ENCODE measurements around the gene EVI2B. TPM values are rescaled to one million over a fixed set of nuclear protein-coding genes. Genes with fewer than 3 reads are reported as not detected.

Gene EVI2B
- total RNA-seq, 1 experiment from 2014 or later: 0.37 TPM

DNA sequence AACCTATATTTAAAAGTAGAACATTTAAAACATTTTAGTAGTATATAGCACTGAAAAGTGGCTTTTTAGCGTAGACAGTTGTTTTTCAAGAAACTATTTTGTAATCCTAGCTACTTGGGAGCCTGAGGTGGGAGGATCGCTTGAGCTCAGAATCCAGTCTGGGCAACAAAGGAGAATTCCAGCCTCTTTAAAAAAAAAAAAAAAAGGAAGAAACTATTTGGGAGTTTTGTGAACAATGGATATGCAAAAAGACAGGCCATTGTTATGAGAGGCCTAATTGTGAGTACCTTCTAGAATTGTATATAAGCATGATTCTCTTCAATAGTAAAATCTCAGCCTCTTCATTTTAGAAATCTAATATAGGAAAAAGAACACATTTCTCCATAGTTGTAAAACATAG, 34.5 kb downstream of the EVI2B start (continued):
- TF ChIP-seq, protein P1, sequence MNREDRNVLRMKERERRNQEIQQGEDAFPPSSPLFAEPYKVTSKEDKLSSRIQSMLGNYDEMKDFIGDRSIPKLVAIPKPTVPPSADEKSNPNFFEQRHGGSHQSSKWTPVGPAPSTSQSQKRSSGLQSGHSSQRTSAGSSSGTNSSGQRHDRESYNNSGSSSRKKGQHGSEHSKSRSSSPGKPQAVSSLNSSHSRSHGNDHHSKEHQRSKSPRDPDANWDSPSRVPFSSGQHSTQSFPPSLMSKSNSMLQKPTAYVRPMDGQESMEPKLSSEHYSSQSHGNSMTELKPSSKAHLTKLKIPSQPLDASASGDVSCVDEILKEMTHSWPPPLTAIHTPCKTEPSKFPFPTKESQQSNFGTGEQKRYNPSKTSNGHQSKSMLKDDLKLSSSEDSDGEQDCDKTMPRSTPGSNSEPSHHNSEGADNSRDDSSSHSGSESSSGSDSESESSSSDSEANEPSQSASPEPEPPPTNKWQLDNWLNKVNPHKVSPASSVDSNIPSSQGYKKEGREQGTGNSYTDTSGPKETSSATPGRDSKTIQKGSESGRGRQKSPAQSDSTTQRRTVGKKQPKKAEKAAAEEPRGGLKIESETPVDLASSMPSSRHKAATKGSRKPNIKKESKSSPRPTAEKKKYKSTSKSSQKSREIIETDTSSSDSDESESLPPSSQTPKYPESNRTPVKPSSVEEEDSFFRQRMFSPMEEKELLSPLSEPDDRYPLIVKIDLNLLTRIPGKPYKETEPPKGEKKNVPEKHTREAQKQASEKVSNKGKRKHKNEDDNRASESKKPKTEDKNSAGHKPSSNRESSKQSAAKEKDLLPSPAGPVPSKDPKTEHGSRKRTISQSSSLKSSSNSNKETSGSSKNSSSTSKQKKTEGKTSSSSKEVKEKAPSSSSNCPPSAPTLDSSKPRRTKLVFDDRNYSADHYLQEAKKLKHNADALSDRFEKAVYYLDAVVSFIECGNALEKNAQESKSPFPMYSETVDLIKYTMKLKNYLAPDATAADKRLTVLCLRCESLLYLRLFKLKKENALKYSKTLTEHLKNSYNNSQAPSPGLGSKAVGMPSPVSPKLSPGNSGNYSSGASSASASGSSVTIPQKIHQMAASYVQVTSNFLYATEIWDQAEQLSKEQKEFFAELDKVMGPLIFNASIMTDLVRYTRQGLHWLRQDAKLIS (CRISPR knock-in tag; IDR thresholded peaks at IDR 0.05; ENCODE audit: borderline replicate concordance): no peak
- no peak for TF ChIP-seq NR1H2 (CRISPR knock-in tag; IDR thresholded peaks at IDR 0.05)

DNA sequence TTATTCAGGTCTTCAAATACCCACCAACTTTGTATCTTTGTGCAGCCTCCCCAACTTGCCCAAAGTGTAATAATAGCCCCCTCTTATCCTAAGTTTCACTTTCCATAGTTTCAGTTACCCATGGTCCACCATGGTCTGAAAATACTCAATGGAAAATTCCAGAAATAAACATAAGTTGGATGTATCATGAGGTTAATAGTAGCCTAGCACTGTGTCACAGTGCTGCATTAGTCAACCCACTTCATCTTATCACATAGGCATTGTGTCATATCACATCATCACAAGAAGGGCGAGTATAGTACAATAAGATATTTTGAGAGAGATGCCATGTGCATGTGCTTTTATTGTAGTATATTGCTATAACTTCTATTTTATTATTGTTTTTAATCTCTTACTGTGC, 38.7 kb downstream of the EVI2B start:
- H3K27ac Mint-ChIP-seq: no peak overlapping the region
- POLR2A ChIA-PET: no interaction called here
- H3K27me3 Mint-ChIP-seq (ENCODE audit: low read depth): no peaks in the 10 kb centered on the region
- ATAC-seq (no peak), DNase-seq (ENCODE audit: low spot score) (no peak)
- CTCF ChIA-PET: no interaction called here
- no peak for TF ChIP-seq SMAD3 (CRISPR knock-in tag; IDR thresholded peaks at IDR 0.05; ENCODE audit: borderline replicate concordance)
- TF ChIP-seq, protein P2, sequence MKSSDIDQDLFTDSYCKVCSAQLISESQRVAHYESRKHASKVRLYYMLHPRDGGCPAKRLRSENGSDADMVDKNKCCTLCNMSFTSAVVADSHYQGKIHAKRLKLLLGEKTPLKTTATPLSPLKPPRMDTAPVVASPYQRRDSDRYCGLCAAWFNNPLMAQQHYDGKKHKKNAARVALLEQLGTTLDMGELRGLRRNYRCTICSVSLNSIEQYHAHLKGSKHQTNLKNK (CRISPR knock-in tag; IDR thresholded peaks at IDR 0.05): no peak
- TF ChIP-seq, protein P3, sequence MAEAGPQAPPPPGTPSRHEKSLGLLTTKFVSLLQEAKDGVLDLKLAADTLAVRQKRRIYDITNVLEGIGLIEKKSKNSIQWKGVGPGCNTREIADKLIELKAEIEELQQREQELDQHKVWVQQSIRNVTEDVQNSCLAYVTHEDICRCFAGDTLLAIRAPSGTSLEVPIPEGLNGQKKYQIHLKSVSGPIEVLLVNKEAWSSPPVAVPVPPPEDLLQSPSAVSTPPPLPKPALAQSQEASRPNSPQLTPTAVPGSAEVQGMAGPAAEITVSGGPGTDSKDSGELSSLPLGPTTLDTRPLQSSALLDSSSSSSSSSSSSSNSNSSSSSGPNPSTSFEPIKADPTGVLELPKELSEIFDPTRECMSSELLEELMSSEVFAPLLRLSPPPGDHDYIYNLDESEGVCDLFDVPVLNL (CRISPR knock-in tag; IDR thresholded peaks at IDR 0.05; ENCODE audit: borderline replicate concordance, low read depth): no peak
- TF ChIP-seq IRF2 (CRISPR knock-in tag; IDR thresholded peaks at IDR 0.05; ENCODE audit: borderline replicate concordance, low read depth): no peak
- peaks cover 3% of the 10 kb centered on the region; the same call in 1 of the 2 replicates for H3K36me3 Mint-ChIP-seq
- H3K9me3 Mint-ChIP-seq: no peaks in the 10 kb centered on the region
- peaks cover 8% of the 10 kb centered on the region for H3K4me1 Mint-ChIP-seq
- no peak overlapping the region for H3K4me3 Mint-ChIP-seq

DNA sequence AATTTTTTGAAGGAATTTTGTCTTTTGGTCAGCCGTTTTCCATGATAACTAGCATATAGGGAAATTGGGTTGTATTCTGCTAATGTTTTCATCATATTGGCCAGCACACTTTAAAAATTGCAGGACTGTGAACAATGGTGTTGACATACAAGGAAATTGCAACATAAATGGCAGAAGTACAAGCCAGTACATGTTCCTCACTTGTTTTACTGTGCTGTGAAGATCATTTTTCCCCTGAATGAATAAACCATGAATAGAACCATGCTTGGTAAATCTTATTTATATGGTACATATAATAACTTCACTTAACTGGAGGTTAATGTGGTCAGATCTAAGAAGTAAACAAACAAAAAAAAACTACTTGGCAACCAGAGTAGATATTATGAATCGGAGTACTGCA, 39.6 kb downstream of the EVI2B start:
- Mint-ChIP-seq H3K27ac (peak overlapping the region; percentile 22), H3K4me3 (no peak overlapping the region)

DNA sequence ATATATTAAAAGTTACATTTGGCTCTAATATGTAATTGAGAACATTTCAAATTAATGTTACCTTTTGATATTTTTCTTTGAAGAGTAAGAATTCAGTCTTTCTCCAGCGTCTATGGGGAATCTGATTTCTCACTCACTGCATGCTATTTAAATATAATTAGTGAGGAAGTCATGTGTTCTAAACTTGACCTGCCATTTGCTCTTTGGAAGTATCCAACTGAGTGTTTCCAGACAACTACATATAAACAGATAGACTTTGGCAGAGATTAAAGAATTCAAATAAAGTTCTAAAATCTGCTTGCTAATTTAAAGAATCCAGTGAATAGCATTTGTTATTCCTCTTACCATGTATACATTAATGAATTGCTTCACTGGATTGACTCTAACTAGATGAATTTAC, 40.3 kb downstream of the EVI2B start:
- no peak overlapping the region for H3K4me3 Mint-ChIP-seq
- H3K9me3 Mint-ChIP-seq: no peaks in the 10 kb centered on the region
- peaks cover 11% of the 10 kb centered on the region for H3K4me1 Mint-ChIP-seq
- ChIA-PET POLR2A (no interaction called here), CTCF (no interaction called here)
- no peak overlapping the region for H3K27ac Mint-ChIP-seq
- H3K36me3 Mint-ChIP-seq: peaks cover 6% of the 10 kb centered on the region; the same call in 1 of the 2 replicates
- DNase-seq (ENCODE audit: low spot score): no peak
- ATAC-seq: no peak
- no peaks in the 10 kb centered on the region for H3K27me3 Mint-ChIP-seq (ENCODE audit: low read depth)
- no peak for TF ChIP-seq TCF7 (CRISPR knock-in tag; IDR thresholded peaks at IDR 0.05; ENCODE audit: low read depth)
- no peak for TF ChIP-seq EMX1 (CRISPR knock-in tag; IDR thresholded peaks at IDR 0.05)
- TF ChIP-seq, protein P4, sequence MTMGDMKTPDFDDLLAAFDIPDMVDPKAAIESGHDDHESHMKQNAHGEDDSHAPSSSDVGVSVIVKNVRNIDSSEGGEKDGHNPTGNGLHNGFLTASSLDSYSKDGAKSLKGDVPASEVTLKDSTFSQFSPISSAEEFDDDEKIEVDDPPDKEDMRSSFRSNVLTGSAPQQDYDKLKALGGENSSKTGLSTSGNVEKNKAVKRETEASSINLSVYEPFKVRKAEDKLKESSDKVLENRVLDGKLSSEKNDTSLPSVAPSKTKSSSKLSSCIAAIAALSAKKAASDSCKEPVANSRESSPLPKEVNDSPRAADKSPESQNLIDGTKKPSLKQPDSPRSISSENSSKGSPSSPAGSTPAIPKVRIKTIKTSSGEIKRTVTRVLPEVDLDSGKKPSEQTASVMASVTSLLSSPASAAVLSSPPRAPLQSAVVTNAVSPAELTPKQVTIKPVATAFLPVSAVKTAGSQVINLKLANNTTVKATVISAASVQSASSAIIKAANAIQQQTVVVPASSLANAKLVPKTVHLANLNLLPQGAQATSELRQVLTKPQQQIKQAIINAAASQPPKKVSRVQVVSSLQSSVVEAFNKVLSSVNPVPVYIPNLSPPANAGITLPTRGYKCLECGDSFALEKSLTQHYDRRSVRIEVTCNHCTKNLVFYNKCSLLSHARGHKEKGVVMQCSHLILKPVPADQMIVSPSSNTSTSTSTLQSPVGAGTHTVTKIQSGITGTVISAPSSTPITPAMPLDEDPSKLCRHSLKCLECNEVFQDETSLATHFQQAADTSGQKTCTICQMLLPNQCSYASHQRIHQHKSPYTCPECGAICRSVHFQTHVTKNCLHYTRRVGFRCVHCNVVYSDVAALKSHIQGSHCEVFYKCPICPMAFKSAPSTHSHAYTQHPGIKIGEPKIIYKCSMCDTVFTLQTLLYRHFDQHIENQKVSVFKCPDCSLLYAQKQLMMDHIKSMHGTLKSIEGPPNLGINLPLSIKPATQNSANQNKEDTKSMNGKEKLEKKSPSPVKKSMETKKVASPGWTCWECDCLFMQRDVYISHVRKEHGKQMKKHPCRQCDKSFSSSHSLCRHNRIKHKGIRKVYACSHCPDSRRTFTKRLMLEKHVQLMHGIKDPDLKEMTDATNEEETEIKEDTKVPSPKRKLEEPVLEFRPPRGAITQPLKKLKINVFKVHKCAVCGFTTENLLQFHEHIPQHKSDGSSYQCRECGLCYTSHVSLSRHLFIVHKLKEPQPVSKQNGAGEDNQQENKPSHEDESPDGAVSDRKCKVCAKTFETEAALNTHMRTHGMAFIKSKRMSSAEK (CRISPR knock-in tag; IDR thresholded peaks at IDR 0.05; ENCODE audit: borderline replicate concordance): no peak
- no peak for TF ChIP-seq GRHL2 (CRISPR knock-in tag; IDR thresholded peaks at IDR 0.05; ENCODE audit: insufficient replicate concordance, severe bottlenecking)
- TF ChIP-seq, protein P5, sequence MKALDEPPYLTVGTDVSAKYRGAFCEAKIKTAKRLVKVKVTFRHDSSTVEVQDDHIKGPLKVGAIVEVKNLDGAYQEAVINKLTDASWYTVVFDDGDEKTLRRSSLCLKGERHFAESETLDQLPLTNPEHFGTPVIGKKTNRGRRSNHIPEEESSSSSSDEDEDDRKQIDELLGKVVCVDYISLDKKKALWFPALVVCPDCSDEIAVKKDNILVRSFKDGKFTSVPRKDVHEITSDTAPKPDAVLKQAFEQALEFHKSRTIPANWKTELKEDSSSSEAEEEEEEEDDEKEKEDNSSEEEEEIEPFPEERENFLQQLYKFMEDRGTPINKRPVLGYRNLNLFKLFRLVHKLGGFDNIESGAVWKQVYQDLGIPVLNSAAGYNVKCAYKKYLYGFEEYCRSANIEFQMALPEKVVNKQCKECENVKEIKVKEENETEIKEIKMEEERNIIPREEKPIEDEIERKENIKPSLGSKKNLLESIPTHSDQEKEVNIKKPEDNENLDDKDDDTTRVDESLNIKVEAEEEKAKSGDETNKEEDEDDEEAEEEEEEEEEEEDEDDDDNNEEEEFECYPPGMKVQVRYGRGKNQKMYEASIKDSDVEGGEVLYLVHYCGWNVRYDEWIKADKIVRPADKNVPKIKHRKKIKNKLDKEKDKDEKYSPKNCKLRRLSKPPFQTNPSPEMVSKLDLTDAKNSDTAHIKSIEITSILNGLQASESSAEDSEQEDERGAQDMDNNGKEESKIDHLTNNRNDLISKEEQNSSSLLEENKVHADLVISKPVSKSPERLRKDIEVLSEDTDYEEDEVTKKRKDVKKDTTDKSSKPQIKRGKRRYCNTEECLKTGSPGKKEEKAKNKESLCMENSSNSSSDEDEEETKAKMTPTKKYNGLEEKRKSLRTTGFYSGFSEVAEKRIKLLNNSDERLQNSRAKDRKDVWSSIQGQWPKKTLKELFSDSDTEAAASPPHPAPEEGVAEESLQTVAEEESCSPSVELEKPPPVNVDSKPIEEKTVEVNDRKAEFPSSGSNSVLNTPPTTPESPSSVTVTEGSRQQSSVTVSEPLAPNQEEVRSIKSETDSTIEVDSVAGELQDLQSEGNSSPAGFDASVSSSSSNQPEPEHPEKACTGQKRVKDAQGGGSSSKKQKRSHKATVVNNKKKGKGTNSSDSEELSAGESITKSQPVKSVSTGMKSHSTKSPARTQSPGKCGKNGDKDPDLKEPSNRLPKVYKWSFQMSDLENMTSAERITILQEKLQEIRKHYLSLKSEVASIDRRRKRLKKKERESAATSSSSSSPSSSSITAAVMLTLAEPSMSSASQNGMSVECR (CRISPR knock-in tag; IDR thresholded peaks at IDR 0.05; ENCODE audit: borderline replicate concordance): no peak
- no peak for TF ChIP-seq ESRRA (CRISPR knock-in tag; IDR thresholded peaks at IDR 0.05; ENCODE audit: borderline replicate concordance)
- no peak for TF ChIP-seq TEAD1 (CRISPR knock-in tag; IDR thresholded peaks at IDR 0.05)
- TF ChIP-seq, protein P6, sequence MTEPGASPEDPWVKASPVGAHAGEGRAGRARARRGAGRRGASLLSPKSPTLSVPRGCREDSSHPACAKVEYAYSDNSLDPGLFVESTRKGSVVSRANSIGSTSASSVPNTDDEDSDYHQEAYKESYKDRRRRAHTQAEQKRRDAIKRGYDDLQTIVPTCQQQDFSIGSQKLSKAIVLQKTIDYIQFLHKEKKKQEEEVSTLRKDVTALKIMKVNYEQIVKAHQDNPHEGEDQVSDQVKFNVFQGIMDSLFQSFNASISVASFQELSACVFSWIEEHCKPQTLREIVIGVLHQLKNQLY (CRISPR knock-in tag; IDR thresholded peaks at IDR 0.05): no peak

More for the DNA sequence above, 39.6 kb downstream of the EVI2B start:
- H3K27me3 Mint-ChIP-seq (ENCODE audit: low read depth): no peaks in the 10 kb centered on the region
- no peaks in the 10 kb centered on the region for H3K9me3 Mint-ChIP-seq
- CTCF ChIA-PET: no interaction called here
- H3K36me3 Mint-ChIP-seq: peaks cover 3% of the 10 kb centered on the region; the same call in 1 of the 2 replicates
- TF ChIP-seq GABPB1 (CRISPR knock-in tag; IDR thresholded peaks at IDR 0.05) (peak; percentile 58; the same call in 1 of the 2 replicates), EMX1 (CRISPR knock-in tag; IDR thresholded peaks at IDR 0.05) (no peak)
- H3K4me1 Mint-ChIP-seq: peaks cover 10% of the 10 kb centered on the region
- POLR2A ChIA-PET: no interaction called here
- DNase-seq (ENCODE audit: low spot score) (no peak), ATAC-seq (no peak)

Measured in WTC11 (cell line).